GM19463 (cell line): ENCODE results near the gene POLG.
A peak's percentile ranks its signal among the peaks of the same experiment; 100 is the strongest.

Experiments used
- ATAC-seq: cut with Tn5 transposase; IDR thresholded peaks from one replicate; pipeline ENCODE4 v1.9.1; 2021; ENCODE audit warnings: mild to moderate bottlenecking, moderate library complexity; ENCODE audit not compliant: unreplicated experiment

The POLG gene

DNA sequence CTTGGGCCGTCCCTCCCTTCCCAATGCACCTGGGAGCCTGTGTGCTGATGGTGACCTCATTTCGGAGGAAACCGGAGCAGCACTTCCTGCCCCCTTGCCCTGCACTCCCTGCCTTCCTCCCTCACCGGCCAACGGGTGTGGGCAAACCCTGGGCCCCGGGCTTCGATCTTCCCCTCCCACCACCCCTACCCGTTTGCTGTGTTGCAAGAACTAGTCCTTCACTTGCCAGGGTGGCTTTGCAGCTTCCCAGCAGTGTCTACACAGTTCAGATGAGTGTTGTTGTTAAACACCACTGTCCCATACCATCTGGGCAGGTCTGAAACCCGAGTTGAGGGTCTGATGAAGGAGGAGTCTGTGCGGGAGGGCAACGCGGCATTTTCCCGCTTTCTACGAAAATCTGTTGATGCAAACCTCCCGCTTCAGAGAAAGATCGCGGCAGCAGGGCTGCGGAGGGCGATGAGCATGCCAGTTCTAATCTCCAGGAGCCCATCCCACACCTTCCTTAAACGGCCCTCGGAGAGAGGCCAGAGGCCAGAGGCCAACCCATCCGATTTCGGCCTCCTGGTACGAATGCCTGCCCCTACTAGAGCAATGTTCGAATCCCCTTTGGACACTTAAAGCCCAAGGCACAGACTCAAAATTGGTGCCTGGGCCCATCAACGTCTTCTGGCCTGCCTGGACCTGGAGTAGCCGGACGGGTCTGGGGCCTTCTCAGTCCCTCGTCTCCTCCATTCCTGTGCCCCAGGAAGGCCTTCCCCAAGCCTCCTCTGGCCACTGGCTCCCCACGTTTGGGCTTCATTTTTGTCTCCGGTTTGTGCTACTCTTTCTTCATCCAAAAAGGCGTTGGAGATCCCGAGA lies 35.7 kb upstream of the POLG start:
- no peak for ATAC-seq

DNA sequence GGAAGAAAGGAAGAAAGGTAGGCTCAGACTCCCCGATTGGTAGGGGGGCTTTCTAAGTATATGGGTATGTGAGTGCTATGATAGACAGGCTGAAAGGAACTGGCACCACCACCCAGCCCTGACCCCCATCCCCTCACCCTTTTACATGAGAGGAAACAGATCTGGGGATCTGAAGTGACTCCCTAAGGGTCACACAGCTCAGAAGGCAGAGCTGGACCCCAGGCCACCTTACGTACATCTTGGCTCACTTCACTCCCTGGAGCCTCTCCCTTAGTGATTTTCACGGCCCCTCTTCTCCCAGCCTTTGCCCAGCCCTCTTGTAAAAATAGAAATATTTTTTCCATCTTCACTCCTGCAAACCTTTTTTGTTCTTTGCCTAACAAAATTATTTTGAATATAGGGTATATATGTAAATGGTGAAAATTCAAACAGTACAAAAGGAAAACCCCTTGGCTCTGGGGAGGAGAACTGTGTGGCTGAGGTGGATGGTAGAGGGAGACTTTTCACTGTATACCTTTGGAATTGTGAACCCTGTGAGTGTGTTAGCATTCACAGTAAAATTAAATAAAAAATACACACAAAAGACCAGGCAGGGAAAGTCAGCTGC lies 34.8 kb upstream of the POLG start:
- no peak for ATAC-seq

DNA sequence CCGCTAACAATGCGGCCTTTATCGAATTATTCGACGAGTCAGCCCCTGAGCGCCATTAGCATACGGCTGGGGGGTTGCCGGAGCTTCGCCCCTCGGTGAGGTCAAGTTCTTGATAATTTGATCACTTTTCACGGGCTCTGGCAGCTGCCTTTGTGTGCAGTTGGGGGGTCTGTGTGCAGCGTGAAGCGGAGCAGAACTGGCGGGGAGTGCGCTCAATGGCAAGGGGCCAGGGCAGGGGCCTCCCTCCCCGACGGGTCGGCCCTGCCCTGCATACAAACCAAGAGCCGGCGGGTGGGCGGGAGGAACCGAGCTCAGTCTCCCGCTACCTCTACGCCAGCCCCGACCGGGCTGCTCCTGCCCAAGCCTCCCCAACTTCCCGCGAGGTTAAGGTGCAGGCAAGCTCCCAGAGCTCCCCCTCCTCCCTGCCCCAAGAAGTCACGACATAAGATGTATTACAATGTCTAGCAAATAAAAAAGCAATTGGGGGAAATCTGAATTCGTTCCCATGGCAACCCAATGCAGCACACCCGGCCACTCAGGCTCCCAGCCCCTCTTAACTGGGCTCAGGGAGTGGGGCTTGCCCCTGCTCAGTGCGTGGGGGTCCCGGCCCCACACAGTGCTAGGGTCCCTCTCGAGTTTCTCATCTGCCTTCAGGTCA lies 34.1 kb upstream of the POLG start:
- no peak for ATAC-seq

DNA sequence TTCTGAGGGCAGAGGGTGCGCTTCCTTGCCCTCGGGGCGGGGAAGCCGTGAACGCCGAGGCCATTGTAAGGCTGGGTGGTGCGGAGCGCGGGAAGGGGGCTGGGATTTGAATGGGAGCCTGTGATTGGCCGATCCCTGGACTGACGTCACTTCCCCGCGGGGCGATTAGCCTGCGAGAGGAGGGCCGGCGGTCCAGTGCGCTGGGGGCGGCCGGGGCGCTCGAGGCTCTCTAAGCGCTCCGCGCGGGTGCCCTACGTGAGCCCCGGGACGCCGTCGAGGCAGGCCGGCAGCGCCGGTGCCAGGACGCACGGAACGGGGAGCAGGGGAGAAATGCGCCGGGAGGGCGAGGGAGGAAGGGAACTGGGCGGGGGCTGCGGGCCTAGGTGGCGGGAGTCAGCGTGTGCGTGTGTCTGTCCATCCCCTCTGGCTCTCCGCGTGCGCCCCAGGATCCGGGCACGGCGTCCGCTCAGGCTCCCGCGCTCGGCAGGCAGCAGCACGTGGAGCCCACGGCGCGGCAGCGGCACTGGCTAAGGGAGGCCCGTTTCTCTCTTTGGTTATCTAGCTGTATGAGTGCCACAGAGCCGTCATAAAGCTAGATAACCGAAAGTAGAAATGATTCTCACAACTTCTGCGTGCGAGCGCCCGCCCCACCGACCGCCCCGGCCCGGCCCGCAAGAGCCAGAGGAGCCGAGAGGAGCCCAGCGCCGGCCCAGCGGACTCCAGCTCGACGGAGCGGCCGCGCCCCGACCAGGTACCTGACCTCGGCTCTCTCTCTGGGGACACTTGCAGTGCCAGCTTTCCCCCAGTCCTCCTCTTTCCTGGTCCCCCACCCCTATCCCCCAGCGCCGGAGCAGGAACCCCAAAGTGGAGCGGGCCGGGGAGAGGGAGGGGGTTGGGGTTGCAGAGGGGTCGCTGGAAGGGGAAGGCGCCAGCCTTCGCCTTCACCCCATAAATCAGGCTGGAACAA lies 33.1 kb upstream of the POLG start:
- no peak for ATAC-seq

DNA sequence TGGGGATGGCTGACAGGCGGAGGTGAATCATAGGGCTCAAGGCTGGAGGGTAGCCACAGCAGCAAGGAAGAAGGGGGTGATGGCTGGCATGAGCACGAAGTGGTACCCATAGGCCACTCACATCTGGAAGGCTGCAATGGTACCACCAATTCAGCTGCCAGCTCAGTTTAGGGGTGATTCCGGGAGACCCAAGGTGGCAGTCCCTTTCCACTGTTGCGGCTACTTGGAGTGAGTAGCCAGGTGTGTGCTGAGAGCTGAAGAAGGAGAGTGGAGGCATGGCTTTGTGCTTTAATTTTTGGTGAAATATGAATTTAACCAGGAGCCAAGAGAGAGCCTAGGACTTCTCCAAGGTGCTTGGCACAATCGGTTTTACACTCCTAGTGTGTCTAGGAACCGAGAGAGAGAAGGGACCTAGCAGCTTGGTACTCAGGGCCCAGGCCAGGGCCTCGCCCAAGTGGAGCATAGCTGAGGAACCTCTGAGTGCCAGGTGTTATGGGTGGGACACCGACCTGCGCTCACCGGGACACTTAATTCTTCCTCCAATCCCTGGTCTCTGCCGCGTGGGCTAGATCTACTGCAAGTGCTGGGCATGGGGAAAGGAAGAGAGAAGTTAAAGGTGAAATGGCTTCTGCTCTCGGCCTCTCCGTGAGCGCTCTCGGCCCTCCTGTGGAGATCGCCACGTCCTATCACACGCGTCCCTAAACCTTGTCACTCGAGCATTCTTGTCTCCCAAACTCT lies 32.2 kb upstream of the POLG start:
- ATAC-seq, result no peak

DNA sequence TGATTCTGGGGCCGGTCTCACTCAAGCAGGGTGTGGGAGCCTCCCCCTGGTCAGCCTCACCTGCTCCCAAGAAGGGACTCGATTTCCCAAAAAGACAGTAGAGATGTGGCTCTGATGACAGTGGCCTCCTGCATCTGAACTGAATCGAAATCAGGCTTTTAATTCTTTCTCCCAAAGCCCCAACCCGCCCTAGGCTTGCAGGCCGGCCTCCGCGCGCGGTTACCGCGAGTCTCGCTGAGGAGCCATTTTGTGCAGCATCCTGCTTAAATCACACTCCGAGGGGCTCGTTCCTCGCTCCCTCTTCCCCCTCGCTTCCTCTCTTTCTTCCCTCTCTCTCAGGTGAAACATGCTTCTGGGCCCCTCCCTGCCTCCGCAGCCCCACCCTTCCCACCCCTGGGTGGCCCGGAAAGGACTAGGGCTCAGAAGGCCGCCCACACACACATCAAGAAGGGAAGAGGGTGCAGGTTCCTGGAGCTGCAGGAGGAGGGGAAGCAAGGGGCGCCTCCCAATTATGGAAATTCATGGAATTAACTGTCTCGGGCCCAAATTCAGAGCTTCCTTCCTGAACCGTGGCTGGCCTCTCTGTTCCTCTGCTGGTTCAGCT lies 30.9 kb upstream of the POLG start:
- ATAC-seq, result no peak

DNA sequence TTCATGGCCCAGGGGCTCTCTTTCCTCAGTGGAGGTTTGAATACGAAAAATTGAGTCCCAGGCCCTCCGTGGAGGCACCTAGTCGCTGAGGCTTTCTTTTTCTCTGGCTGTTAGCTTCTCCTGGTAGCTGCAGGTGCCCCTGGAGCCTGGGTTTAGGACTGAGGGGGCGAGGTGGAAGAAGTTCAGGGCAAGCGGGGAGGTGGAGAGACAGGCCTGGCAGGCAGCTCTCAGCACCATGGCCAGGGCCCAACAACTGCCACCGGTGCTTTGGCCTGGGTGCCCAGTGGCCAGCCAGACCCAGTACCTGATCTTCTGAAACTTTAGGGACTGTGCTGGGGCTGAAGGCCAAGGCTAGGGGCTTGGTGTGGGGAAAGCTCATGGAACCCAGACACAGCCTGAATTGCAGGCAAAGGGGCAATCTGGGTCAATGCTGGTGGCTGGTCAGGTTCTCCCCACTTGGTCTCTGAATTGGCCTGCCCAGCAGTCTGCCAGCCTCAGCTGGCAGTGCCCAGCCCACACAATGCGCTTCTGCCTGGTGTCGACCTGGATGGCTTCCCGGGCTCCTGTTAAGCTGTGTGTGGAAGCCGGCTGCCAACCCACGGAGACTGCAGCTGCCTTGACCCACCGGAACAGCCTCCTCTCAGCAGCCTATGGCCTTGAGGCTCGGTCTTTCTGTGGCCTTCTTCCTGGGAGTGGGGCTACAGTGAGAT lies 30.3 kb upstream of the POLG start:
- no peak for ATAC-seq

DNA sequence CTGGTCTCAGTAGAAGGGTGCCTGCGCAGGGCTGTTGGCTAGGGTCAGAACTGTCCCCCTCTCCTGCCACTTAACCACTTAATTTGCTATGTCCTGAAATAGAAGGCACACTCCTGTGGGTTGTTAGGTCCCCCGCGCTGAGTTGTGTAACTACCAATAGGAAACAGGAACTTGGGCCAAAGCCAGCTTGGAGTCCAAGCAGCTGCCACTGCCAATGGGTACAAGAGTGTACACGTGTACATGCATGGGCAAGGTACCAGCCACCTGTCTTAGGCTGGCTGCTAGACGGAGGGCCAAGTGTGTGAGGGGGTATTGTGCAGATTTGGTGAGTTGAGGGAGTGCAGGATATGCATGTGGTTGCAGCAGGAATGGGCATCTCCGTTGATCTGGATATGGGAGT lies 29.7 kb upstream of the POLG start:
- no peak for ATAC-seq

DNA sequence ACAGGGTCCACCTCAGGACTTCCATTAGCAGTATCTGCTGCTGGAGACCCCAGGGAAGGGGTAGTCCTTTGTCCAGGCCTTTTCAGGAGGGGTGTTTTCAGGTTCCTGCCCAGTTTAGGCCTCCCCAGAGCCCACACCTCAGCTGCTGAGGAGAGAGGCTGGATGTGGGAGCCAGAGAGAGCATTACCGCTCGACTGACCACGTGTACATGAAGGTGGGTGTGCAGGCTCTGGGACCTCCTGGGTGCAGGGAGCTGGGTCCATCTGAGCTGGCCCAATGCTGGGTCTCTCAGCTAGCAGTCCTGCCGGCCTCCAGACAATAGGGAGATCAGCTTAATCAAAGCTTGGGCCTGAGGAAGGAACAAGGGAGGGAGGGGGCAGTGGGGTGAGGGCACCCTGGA lies 29.1 kb upstream of the POLG start:
- ATAC-seq, result no peak

DNA sequence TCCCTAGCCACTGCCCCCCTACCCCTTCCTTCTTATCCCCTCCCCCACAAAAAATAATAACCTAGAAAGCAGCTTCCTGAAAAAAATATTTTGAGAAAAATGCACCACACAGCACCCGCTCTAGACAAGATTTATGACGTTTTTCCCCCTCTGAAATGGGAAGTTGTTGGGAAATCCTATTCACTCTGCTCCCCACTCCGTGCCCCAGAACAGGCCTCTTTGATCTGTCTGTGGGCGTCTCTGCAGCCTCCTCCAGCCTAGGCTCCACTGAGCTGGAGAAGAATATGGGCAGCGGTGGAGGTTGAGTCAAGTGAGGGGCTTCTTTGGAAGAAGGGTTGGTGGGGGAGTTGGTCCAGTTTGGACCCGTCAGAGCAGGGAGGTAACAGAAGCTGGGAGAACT lies 28.5 kb upstream of the POLG start:
- ATAC-seq, result no peak

DNA sequence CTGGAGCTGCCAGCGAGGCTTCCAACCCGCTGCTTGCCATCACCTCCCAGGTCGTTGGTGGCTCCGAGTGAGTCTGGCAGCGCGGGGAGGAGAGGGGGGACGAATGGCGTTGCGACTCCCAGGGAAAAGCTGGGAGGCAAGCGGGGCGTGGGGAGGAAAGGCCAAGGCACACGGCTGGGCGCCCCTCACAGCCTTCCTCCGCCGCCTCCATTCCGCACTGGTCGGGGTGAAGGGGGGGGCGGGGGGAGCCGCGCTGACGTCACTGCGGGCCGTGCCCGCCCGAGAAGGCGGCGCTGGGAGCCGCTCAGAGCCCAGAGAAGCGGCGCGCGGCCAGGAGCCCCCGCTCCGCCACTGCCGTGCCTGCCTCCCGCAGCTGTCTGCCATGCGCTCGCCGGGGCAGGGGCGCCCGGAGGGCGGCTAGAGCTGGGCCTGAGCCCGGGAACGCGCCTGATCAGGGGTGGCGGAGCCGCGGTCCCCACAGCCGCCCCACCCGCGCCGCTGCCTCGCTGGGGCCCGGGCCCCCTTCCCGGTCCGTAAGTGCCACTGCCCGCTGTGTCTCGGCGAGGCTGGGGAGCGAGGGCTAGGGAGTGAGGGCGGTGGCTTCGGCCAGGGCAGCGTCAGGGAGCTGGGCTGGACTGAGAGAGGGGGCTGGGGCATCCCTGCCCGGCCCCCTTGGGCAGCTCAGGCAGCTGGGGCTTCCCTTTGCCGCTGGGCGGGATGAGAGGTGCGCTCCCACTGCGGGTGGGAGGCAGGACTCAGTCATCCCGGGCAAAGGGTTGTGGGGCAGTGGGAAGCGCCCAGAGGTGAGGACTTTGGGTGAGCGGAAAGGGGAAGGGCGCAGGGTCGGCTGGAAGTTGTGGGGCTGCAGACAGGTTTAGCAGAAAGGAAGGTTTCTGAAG lies 27.8 kb upstream of the POLG start:
- ATAC-seq, result no peak

DNA sequence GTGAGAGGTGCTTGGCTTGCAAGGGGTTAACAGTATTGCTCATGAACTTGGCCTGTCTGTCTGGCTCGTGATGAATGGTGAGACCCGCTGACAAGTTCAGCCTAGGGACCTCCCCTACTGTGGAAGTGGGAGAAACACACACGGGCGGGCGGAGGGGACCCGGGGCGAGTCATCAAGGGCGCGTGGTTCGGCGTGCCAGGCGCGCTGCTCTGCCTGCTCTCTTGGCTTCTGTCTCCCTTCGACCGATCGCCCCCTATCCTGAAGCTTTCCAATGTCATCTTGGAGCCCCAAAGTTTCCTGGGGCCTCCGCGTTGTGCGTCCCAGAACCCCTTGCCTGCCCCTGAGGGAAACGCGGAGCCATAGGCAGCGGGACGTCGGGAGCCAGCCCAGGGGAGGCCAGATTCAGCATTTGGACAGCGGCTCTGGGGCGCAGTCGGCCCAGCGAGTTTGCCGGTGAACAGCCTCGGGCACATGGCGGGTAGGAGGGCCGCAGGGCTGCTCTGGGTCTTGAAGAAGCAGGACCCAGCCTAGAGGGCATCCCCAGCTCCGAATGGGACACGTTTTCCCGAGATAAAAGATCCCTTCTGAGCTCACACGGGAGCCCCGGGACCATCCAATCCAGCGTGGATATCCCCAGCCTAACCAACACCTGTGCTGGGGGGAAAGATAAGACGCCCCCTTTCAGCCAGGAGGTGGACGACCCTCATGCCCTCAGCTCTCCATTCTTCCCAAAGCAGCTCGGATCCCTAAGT lies 27.0 kb upstream of the POLG start:
- no peak for ATAC-seq

DNA sequence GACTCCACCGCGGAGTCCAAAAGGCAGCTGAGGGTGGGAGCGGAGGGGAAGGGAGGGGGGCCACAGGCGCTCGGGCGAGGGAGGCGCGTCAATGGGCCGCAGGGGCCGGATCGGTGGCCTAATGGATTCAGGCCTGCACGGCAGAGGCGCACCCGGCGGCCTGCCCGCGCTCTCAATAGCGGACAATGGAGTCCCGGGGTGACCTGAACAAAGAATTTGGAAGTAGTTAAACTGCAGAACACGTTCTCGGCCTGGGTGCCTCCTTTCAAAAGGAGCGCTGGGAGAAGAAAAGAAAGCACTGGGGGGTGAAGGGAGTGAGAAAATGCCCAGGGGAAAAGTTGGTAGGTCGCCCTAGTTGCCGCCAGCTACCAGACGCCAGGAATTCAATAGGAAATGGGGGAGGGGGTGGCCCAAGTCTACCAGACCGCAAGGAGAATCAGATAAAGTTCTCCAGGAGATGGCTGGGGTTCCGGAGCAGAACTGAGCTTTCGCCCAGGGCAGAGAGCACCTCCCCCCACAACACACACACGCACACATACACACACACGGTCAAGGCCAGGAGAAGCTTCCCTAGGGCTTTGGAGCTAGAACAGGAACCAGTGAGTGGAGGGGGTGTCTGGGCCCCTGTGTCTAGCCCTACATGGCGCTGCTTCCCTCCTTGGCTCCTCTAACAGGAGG lies 25.8 kb upstream of the POLG start:
- no peak for ATAC-seq

DNA sequence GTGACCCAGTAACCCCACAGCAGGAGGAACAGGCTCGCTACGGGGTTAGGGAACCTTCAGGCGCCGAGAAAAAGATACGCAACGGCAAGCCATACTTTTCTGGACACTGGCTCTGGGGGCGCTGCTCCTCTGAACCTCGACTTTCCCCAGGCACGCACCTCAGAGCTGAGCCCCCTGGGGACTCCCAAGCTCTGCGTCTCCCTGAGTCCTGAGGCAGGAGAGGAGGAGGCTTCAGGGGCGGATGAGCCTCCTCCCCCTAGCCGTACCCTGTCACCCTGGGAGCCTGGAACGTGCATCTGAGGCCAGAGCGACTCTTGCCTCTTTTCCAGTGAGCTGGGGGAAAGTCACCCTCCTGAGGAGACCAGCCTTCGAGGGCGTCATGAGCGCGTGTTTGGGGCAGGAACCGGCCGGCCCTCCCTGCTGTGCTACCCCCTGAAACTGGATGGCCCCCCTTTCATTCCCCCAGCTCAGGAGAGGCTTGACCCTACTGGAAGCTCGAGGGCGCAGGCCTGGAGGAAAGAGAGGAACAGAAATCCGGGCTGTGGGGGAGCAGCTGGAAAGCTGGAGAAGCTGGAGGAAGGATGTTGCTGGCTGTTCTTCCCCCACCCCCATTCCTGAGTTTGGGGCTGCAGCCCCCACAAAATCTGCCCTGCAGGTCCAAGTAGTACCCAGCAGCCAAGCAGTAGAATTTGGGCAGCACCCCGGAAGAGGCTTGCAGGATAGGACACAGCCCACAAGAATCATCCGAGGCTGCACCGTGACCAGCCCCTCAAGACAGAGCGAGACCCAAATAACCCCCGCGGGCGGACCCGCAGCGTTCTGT lies 25.1 kb upstream of the POLG start:
- no peak for ATAC-seq

DNA sequence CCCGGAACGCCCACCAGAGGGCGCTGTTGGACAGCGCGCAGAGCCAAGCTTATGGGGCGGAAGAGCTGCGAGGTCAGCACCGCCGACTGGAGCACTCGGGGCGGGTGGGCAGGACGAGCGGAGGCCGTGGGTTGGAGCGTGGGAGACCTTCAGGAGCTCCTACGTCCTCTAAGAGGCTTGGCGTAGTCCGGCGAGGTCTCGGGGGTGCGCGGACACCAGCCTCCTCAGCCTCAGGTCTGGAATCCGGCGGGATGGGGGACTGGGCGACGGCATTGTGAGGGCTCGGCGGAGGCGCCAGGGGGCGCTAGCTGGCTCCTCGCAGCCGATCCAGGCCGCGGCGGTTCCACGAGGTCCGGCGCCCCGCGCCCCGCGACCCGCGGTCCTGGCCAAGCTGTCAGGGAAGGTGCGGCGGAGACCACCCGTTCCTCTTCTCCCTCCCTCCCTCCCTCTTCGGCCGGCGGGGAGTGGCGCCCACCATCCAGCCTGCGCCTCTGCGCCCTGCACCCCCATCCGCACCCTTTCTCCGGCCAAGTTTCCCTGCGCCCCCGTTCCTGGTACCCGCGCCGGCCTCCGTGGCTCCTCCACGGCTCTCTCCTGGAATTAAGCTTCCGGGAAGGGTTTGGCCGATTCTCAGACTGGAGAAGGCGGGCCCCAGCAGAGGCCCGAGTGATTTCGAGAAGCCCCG lies 24.3 kb upstream of the POLG start:
- peak; percentile 75 for ATAC-seq

DNA sequence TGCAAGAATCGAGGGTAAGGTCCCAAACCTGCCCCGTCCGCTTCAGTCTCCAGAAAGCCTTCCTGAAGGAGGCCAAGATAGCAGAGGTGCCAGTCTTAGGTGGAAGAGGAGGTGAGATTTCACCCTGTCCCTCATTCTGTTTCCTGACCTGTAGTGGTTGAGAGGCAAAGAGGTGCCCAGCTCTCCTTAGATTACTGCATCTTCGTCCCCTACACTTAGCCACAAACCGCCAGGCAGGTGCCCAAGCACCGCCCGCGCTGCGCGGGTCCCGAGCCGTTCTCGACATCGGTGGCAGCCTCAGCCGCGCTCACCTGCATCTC lies 23.8 kb upstream of the POLG start:
- ATAC-seq, result no peak
